PC-9 (cell line): ENCODE data around the gene OR9G1. TPM values are rescaled to one million over a fixed set of nuclear protein-coding genes. Genes with fewer than 3 reads are reported as not detected.

Experiments used
- BruUV-seq: library from RNA; stranded (reverse); fragments of 400-500 nt; replicated peaks from 2 replicates; lab custom pipeline; 2021; lab: Mats Ljungman, UMichigan
- CTCF ChIA-PET: fragments of 300-600 bp; sonication (Branson Sonifier 250); formaldehyde crosslinking; loops from one replicate; lab custom pipeline; 2022; ENCODE audit warnings: antibody characterized with exemption; lab: Charles Lee
- POLR2A ChIA-PET: fragments of 300-600 bp; sonication (Branson Sonifier 250); formaldehyde crosslinking; loops from one replicate; lab custom pipeline; 2022; ENCODE audit warnings: antibody characterized with exemption; ENCODE audit not compliant: unreplicated experiment; lab: Charles Lee
- DNase-seq, 2 experiments: peaks; one replicate each; pipeline versions ENCODE4 v3.0.0 to v3.0.0-alpha.2; 2015 to 2022; ENCODE audit warnings: mixed read lengths in 1 of 2
- H2AFZ ChIP-seq: fragments of 200-600 bp; sonication (generic); 2 replicates; pipeline ENCODE4 v1.8.1; 2017; ENCODE audit warnings: antibody characterized with exemption
- H3F3A ChIP-seq: fragments of 200-600 bp; sonication (generic); 2 replicates; pipeline ENCODE4 v1.8.1; 2017; ENCODE audit warnings: antibody characterized with exemption, mild to moderate bottlenecking, low read depth; ENCODE audit not compliant: insufficient read depth
- H3K27ac ChIP-seq: fragments of 200-600 bp; sonication (generic); 2 replicates; pipeline ENCODE4 v1.6.1; 2016; ENCODE audit warnings: mixed run types
- H3K27me3 ChIP-seq: fragments of 200-600 bp; sonication (generic); 2 replicates; pipeline ENCODE4 v1.6.1; 2016; ENCODE audit warnings: low read depth, mixed run types; ENCODE audit not compliant: insufficient read depth
- H3K36me3 ChIP-seq: fragments of 200-600 bp; sonication (generic); 2 replicates; pipeline ENCODE4 v1.6.1; 2016; ENCODE audit warnings: low read depth, mixed run types
- H3K4me1 ChIP-seq: fragments of 200-600 bp; sonication (generic); replicated peaks from 2 replicates; pipeline ENCODE4 v1.6.1; 2016; ENCODE audit warnings: mixed run types; ENCODE audit not compliant: insufficient read depth
- H3K4me2 ChIP-seq: fragments of 200-600 bp; sonication (generic); 2 replicates; pipeline ENCODE4 v1.6.1; 2017; ENCODE audit warnings: mixed run types
- H3K4me3 ChIP-seq: fragments of 200-600 bp; sonication (generic); 2 replicates; pipeline ENCODE4 v1.6.1; 2016; ENCODE audit warnings: mixed run types
- H3K79me2 ChIP-seq: fragments of 200-600 bp; sonication (generic); 2 replicates; pipeline ENCODE4 v1.6.1; 2017; ENCODE audit warnings: low read depth, mixed run types
- H3K9me2 ChIP-seq: fragments of 200-600 bp; sonication (generic); 2 replicates; pipeline ENCODE4 v1.8.1; 2017; ENCODE audit warnings: mild to moderate bottlenecking; ENCODE audit not compliant: insufficient read depth
- H3K9me3 ChIP-seq: fragments of 200-600 bp; sonication (generic); 2 replicates; pipeline ENCODE4 v1.8.1; 2016; ENCODE audit warnings: low read depth; ENCODE audit not compliant: insufficient read depth
- H4K20me1 ChIP-seq: fragments of 200-600 bp; sonication (generic); 2 replicates; pipeline ENCODE4 v1.8.1; 2017; ENCODE audit not compliant: insufficient read depth
- EZH2 ChIP-seq: fragments of 200-600 bp; sonication (generic); IDR thresholded peaks from 2 replicates; pipeline ENCODE4 v1.8.0; 2017; ENCODE audit warnings: antibody characterized with exemption, low read depth
- intact Hi-C: fragments of 100-400 bp; cut with micrococcal nuclease; formaldehyde crosslinking; loops from one replicate; pipeline ENCODE4 v1.10.0; 2022; ENCODE audit not compliant: unreplicated experiment
- total RNA-seq: library from RNA; stranded (reverse); gene quantifications from 2 replicates; pipeline ENCODE4 v1.2.3, GENCODE V29; 2021
- TF ChIP-seq, protein P1 (sequence below): fragments of 200-600 bp; sonication (generic); conservative IDR thresholded peaks from 2 replicates; pipeline ENCODE4 v1.6.1; 2017; ENCODE audit warnings: mixed run types, antibody characterized with exemption, mild to moderate bottlenecking, moderate library complexity

OR9G1 gene
- total RNA-seq, 1 experiment from 2014 or later, result not detected

DNA sequence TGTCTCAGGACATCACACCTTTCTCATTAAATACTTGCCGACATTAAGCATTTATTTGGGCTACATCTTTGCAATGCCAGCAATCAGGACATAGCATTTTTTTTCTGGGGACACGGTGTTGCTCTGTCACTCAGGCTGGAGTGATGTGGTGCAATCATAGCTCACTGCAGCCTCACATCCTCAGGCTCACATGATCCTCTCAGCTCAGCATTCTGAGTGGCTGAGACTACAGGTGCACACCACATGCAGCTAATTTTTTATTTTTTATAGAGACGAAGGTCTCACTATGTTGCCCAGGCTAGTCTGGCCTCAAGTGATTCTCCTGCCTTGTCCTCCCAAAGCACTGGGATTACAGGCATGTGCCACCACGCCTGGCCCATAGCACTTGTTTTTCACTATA is 21.6 kb downstream of the OR9G1 start:
- peaks cover 4% of the 10 kb centered on the region; the same call in 1 of the 2 replicates for H3K4me1 ChIP-seq
- H3K9me2 ChIP-seq, result no peaks in the 10 kb centered on the region
- no peak overlapping the region for H3K4me3 ChIP-seq
- no peak overlapping the region for H2AFZ ChIP-seq
- ChIA-PET CTCF (no interaction called here), POLR2A (no interaction called here)
- no peak for TF ChIP-seq EZH2
- TF ChIP-seq, protein P1, sequence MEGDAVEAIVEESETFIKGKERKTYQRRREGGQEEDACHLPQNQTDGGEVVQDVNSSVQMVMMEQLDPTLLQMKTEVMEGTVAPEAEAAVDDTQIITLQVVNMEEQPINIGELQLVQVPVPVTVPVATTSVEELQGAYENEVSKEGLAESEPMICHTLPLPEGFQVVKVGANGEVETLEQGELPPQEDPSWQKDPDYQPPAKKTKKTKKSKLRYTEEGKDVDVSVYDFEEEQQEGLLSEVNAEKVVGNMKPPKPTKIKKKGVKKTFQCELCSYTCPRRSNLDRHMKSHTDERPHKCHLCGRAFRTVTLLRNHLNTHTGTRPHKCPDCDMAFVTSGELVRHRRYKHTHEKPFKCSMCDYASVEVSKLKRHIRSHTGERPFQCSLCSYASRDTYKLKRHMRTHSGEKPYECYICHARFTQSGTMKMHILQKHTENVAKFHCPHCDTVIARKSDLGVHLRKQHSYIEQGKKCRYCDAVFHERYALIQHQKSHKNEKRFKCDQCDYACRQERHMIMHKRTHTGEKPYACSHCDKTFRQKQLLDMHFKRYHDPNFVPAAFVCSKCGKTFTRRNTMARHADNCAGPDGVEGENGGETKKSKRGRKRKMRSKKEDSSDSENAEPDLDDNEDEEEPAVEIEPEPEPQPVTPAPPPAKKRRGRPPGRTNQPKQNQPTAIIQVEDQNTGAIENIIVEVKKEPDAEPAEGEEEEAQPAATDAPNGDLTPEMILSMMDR, result no peak
- no TSS peak for BruUV-seq
- DNase-seq, result no peak
- H3K79me2 ChIP-seq, result no peaks in the 10 kb centered on the region
- H3K9me3 ChIP-seq, result no peaks in the 10 kb centered on the region
- H4K20me1 ChIP-seq, result peaks cover 5% of the 10 kb centered on the region; the same call in 1 of the 2 replicates
- H3K27ac ChIP-seq, result no peak overlapping the region
- no peak overlapping the region for H3K4me2 ChIP-seq
- no peaks in the 10 kb centered on the region for H3F3A ChIP-seq
- no peaks in the 10 kb centered on the region; the same call in 1 of the 2 replicates for H3K27me3 ChIP-seq
- no peaks in the 10 kb centered on the region for H3K36me3 ChIP-seq
- intact Hi-C loops, result no loop called here

- BruUV-seq, result no TSS peak
- no peaks in the 10 kb centered on the region for H3K36me3 ChIP-seq
- TF ChIP-seq, protein P1, result no peak
- no peak for TF ChIP-seq EZH2
- H3K4me3 ChIP-seq, result no peak overlapping the region
- H3K79me2 ChIP-seq, result no peaks in the 10 kb centered on the region
- no peaks in the 10 kb centered on the region for H3K4me1 ChIP-seq
- CTCF ChIA-PET, result no interaction called here
- H4K20me1 ChIP-seq, result no peaks in the 10 kb centered on the region
- POLR2A ChIA-PET, result no interaction called here
- no peaks in the 10 kb centered on the region for H3K9me2 ChIP-seq
- intact Hi-C loops, result no loop called here
- H3K27me3 ChIP-seq, result peaks cover 18% of the 10 kb centered on the region; the same call in 1 of the 2 replicates
- no peaks in the 10 kb centered on the region for H3F3A ChIP-seq
- no peaks in the 10 kb centered on the region for H3K9me3 ChIP-seq
- no peak overlapping the region for H3K27ac ChIP-seq
- H2AFZ ChIP-seq, result no peak overlapping the region
- no peak for DNase-seq
- H3K4me2 ChIP-seq, result no peak overlapping the region
Measured at GRCh38 chr11:56740107-56740506, 41.2 kb downstream of the OR9G1 start.

DNA sequence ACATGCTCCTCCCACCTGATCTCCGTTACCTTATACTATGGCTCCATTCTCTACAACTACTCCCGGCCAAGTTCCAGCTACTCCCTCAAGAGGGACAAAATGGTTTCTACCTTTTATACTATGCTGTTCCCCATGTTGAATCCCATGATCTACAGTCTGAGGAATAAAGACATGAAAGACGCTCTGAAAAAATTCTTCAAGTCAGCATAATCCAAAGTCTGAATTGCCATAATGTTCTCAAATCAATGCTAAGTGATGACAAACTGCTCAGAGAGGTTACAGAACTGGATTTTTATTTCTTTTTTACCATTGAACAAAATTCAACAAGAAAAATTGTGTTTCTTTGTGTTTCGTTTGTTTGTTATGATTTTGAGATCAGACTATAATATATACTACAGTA is 42.0 kb downstream of the OR9G1 start:
- POLR2A ChIA-PET, result no interaction called here
- BruUV-seq, result no TSS peak
- H3K27me3 ChIP-seq, result peaks cover 21% of the 10 kb centered on the region; the same call in 1 of the 2 replicates

More for the DNA sequence above, 42.0 kb downstream of the OR9G1 start:
- Histone ChIP-seq H3K9me3 (no peaks in the 10 kb centered on the region), H2AFZ (no peak overlapping the region), H3K79me2 (no peaks in the 10 kb centered on the region), H3K4me1 (no peaks in the 10 kb centered on the region), H3K4me2 (no peak overlapping the region), H3K4me3 (no peak overlapping the region), H3F3A (no peaks in the 10 kb centered on the region), H3K27ac (no peak overlapping the region), H3K36me3 (no peaks in the 10 kb centered on the region), H4K20me1 (no peaks in the 10 kb centered on the region), H3K9me2 (no peaks in the 10 kb centered on the region)
- CTCF ChIA-PET, result no interaction called here
- no peak for DNase-seq
- intact Hi-C loops, result no loop called here
- TF ChIP-seq, protein P1, result no peak
- no peak for TF ChIP-seq EZH2
